Erythroblast (primary cell): Measurements from ENCODE around the gene BLACAT1.

Experiments
- GATA1 ChIP-seq: IDR thresholded peaks from 2 replicates; pipeline ENCODE4 v1.6.1; 2011; ENCODE audit warnings: low read depth, mild to moderate bottlenecking, control low read depth, low read length, moderate library complexity
- POLR2A ChIP-seq: IDR thresholded peaks from 2 replicates; pipeline ENCODE4 v1.6.1; 2011; ENCODE audit warnings: mild to moderate bottlenecking, low read length

GRCh38 chr1:205450448-205450847, 5.4 kb downstream of the BLACAT1 start:
- TF ChIP-seq POLR2A (no peak), GATA1 (no peak)
